Caco-2 (cell line): Measurements from ENCODE around the gene MIEF2. TPM values are rescaled to one million over a fixed set of nuclear protein-coding genes. Genes with fewer than 3 reads are reported as not detected.

Source experiments
- BruUV-seq: library from RNA; stranded (reverse); fragments of 400-500 nt; replicated peaks from 2 replicates; lab custom pipeline; 2021; lab: Mats Ljungman, UMichigan
- CTCF ChIA-PET: fragments of 300-600 bp; sonication (Branson Sonifier 250); formaldehyde crosslinking; loops from one replicate; lab custom pipeline; 2022; ENCODE audit warnings: antibody characterized with exemption; lab: Charles Lee
- POLR2A ChIA-PET: fragments of 300-600 bp; sonication (Branson Sonifier 250); formaldehyde crosslinking; loops from one replicate; lab custom pipeline; 2022; ENCODE audit warnings: antibody characterized with exemption; lab: Charles Lee
- DNase-seq, 2 experiments: peaks; one replicate each; pipeline versions ENCODE4 v3.0.0 to v3.0.0-alpha.2; 2020 to 2022
- H3K27me3 ChIP-seq: replicated peaks from 2 replicates; pipeline ENCODE4 v1.6.0; 2011; ENCODE audit warnings: low read length; ENCODE audit not compliant: control insufficient read depth, insufficient read depth
- H3K36me3 ChIP-seq: 2 replicates; pipeline ENCODE4 v1.5.1; 2011; ENCODE audit warnings: low read length; ENCODE audit not compliant: control insufficient read depth, insufficient read depth
- H3K4me1 ChIP-seq: fragments of 250-450 bp; sonication (Bioruptor Pico); 2 replicates; pipeline ENCODE4 v1.5.1; 2020; ENCODE audit warnings: mild to moderate bottlenecking
- H3K4me3 ChIP-seq: 2 replicates; pipeline ENCODE4 v1.5.1; 2011; ENCODE audit warnings: low read depth, mild to moderate bottlenecking, control low read depth, low read length
- H3K9me3 ChIP-seq: fragments of 250-450 bp; sonication (Bioruptor Pico); 2 replicates; pipeline ENCODE4 v1.5.1; 2020; ENCODE audit warnings: mild to moderate bottlenecking, moderate library complexity
- H3K27ac Mint-ChIP-seq: one replicate; pipeline ENCODE4 v1.8.0; 2022; ENCODE audit warnings: mixed read lengths; ENCODE audit not compliant: unreplicated experiment
- H3K27me3 Mint-ChIP-seq: one replicate; pipeline ENCODE4 v1.8.0; 2022; ENCODE audit warnings: mixed read lengths; ENCODE audit not compliant: insufficient read depth, unreplicated experiment
- H3K36me3 Mint-ChIP-seq: one replicate; pipeline ENCODE4 v1.8.0; 2022; ENCODE audit warnings: mild to moderate bottlenecking, mixed read lengths; ENCODE audit not compliant: insufficient read depth, unreplicated experiment
- H3K4me1 Mint-ChIP-seq: one replicate; pipeline ENCODE4 v1.8.0; 2022; ENCODE audit warnings: low read depth, mixed read lengths; ENCODE audit not compliant: unreplicated experiment
- H3K4me3 Mint-ChIP-seq: one replicate; pipeline ENCODE4 v1.8.0; 2022; ENCODE audit warnings: mild to moderate bottlenecking, moderate library complexity, mixed read lengths; ENCODE audit not compliant: unreplicated experiment
- H3K9me3 Mint-ChIP-seq: one replicate; pipeline ENCODE4 v1.8.0; 2022; ENCODE audit warnings: mixed read lengths; ENCODE audit not compliant: unreplicated experiment
- CTCF ChIP-seq, 2 experiments: fragments of 200-600 bp in 1 of 2; IDR thresholded peaks; 1 replicate in 1 of 2; 2 replicates in 1 of 2; pipeline versions ENCODE4 v1.5.1 to v1.8.0; 2011 to 2022; ENCODE audit warnings: antibody characterized with exemption in 1 of 2, control low read depth in 1 of 2, inconsistent platforms in 1 of 2, low read depth in 1 of 2, low read length in 1 of 2, mild to moderate bottlenecking in 1 of 2, moderate library complexity in 1 of 2; ENCODE audit not compliant: insufficient read depth in 1 of 2, severe bottlenecking in 1 of 2, unreplicated experiment in 1 of 2
- intact Hi-C: fragments of 100-400 bp; cut with micrococcal nuclease; formaldehyde crosslinking; loops from one replicate; pipeline ENCODE4 v1.10.0; 2022; ENCODE audit not compliant: unreplicated experiment
- total RNA-seq: library from RNA; stranded (reverse); gene quantifications from 2 replicates; pipeline ENCODE4 v1.2.3, GENCODE V29; 2022

Gene MIEF2
- total RNA-seq, 1 experiment from 2014 or later = 22.3 TPM

DNA sequence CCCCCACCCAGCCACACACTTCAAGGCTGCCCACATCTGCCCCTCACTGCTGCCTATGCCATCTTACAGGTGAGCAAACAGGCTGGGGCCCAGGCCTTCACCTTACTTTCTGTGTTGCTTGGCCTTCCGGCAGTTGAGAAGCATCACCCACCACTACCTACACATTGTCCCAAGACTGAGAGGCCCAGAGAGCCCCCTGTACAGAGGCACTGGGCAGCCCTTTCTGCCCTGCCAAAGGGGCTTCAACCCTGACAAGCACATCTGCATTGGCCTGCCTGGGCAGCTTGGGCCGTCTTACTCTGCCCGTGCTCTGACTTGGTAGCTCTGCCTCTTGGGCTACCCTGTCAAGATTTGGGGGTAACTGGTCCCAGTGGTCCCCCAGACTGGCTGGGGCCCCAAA is 1.2 kb downstream of the MIEF2 start:
- intact Hi-C loops = no loop called here
- Histone ChIP-seq H3K36me3 (no peaks in the 10 kb centered on the region), H3K4me3 (peak overlapping the region; percentile 87), H3K9me3 (no peaks in the 10 kb centered on the region), H3K4me1 (peaks cover 31% of the 10 kb centered on the region), H3K27me3 (no peaks in the 10 kb centered on the region)
- Mint-ChIP-seq H3K27ac (peak overlapping the region; percentile 96), H3K4me3 (peak overlapping the region; percentile 80), H3K36me3 (peaks cover 37% of the 10 kb centered on the region), H3K9me3 (no peaks in the 10 kb centered on the region), H3K27me3 (no peaks in the 10 kb centered on the region), H3K4me1 (peaks cover 4% of the 10 kb centered on the region)
- BruUV-seq = no TSS peak
- ChIA-PET POLR2A (interaction anchor here (1.3 kb wide), 1 partner anchor 8 kb away, joined by 5 read pairs; no protein-coding TSS in a partner anchor), CTCF (interaction anchor here (0.6 kb wide), 1 partner anchor 216 kb away, joined by 3 read pairs; no protein-coding TSS in a partner anchor)
- TF ChIP-seq CTCF (IDR thresholded peaks at IDR 0.05; ENCODE audit: insufficient read depth in 1 of 2, low read depth in 1 of 2, low read length in 1 of 2, severe bottlenecking in 1 of 2, unreplicated experiment in 1 of 2) = no peak
- DNase-seq = no peak

DNA sequence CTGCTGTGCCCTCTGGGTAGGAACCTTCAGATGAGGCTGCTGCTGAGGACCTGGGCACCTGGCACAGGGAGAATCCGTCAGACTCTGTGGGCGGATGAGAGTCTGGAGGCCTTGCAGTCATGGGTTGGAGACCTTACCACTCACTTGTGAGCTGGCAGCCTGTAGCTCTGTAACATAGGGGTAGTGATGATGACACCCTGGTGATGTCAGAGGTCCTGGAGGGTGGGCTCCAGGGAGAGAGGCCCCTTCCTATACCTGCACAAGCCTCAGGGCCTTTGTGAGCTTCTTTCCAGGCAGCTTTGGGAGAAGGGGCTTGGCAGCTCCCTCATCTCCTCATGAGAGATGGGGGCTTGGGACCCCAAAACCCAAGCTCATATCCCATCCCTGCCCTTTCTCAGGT is 1.6 kb downstream of the MIEF2 start:
- TF ChIP-seq CTCF (IDR thresholded peaks at IDR 0.05; ENCODE audit: insufficient read depth in 1 of 2, low read depth in 1 of 2, low read length in 1 of 2, severe bottlenecking in 1 of 2, unreplicated experiment in 1 of 2) = no peak
- H3K9me3 ChIP-seq = no peaks in the 10 kb centered on the region
- H3K4me1 ChIP-seq = peaks cover 31% of the 10 kb centered on the region
- BruUV-seq = no TSS peak
- no peak for DNase-seq
- H3K27me3 ChIP-seq = no peaks in the 10 kb centered on the region
- CTCF ChIA-PET = interaction anchor here (0.6 kb wide), 2 partner anchors 216 to 1447 kb away, joined by 3 to 4 read pairs; no protein-coding TSS in a partner anchor
- no peaks in the 10 kb centered on the region for H3K9me3 Mint-ChIP-seq
- H3K4me3 ChIP-seq = peak overlapping the region; percentile 87
- H3K4me1 Mint-ChIP-seq = peaks cover 4% of the 10 kb centered on the region
- H3K36me3 ChIP-seq = no peaks in the 10 kb centered on the region
- peaks cover 36% of the 10 kb centered on the region for H3K36me3 Mint-ChIP-seq
- H3K4me3 Mint-ChIP-seq = peak overlapping the region; percentile 80
- intact Hi-C loops = no loop called here
- peak overlapping the region; percentile 96 for H3K27ac Mint-ChIP-seq
- H3K27me3 Mint-ChIP-seq = no peaks in the 10 kb centered on the region
- POLR2A ChIA-PET = no interaction called here

DNA sequence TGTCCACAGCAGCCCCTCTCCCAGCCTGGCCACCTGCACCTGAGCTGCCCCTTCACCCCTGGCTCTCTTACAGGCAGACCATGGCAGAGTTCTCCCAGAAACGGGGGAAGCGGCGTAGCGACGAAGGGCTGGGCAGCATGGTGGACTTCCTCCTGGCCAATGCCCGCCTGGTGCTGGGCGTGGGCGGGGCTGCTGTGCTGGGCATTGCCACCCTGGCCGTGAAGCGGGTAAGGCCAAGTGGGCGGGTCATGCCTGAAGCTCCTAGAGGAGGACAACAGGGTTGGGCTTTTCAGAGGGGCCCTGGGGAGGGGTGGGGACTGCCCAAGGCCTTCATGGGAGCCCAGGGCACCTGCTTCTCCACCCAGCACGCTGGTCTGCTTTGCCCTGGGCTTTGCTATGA is 2.2 kb downstream of the MIEF2 start:
- Histone ChIP-seq H3K4me1 (peaks cover 27% of the 10 kb centered on the region), H3K9me3 (no peaks in the 10 kb centered on the region), H3K4me3 (no peak overlapping the region), H3K36me3 (no peaks in the 10 kb centered on the region), H3K27me3 (no peaks in the 10 kb centered on the region)
- peak overlapping the region; percentile 80 for H3K4me3 Mint-ChIP-seq
- H3K27me3 Mint-ChIP-seq = no peaks in the 10 kb centered on the region
- no TSS peak for BruUV-seq
- no peaks in the 10 kb centered on the region for H3K9me3 Mint-ChIP-seq
- intact Hi-C loops = no loop called here
- ChIA-PET CTCF (interaction anchor here (0.6 kb wide), 1 partner anchor 1448 kb away, joined by 4 read pairs; no protein-coding TSS in a partner anchor), POLR2A (no interaction called here)
- H3K4me1 Mint-ChIP-seq = peaks cover 4% of the 10 kb centered on the region
- DNase-seq = no peak
- peak overlapping the region; percentile 96 for H3K27ac Mint-ChIP-seq
- TF ChIP-seq CTCF (IDR thresholded peaks at IDR 0.05; ENCODE audit: insufficient read depth in 1 of 2, low read depth in 1 of 2, low read length in 1 of 2, severe bottlenecking in 1 of 2, unreplicated experiment in 1 of 2) = no peak
- H3K36me3 Mint-ChIP-seq = peaks cover 30% of the 10 kb centered on the region
